Astrocyte of the cerebellum (primary cell): ENCODE data around the gene TCERG1L.

Experiments used
- DNase-seq: peaks from one replicate; pipeline ENCODE4 v3.0.0-alpha.2; 2011; ENCODE audit warnings: low read depth
- H3K4me3 ChIP-seq: 2 replicates; pipeline ENCODE4 v1.5.1; 2011; ENCODE audit warnings: mild to moderate bottlenecking, low read depth, low read length, moderate library complexity
- CTCF ChIP-seq: IDR thresholded peaks from 2 replicates; pipeline ENCODE4 v1.5.1; 2012; ENCODE audit warnings: low read length, low read depth, moderate library complexity, mild to moderate bottlenecking; ENCODE audit errors: missing control alignments
- in situ Hi-C: cut with HindIII; loops from 2 replicates; pipeline ENCODE4 v1.10.0; 2017; ENCODE audit warnings: low sequenced_read_pairs

TCERG1L gene

GRCh38 chr10:131205556-131205955, 106.0 kb downstream of the TCERG1L start:
- H3K4me3 ChIP-seq = no peak overlapping the region
- no peak for TF ChIP-seq CTCF
- DNase-seq = no peak
- in situ Hi-C loops = no loop called here

GRCh38 chr10:131204406-131205152, 106.9 kb downstream of the TCERG1L start:
- no peak for DNase-seq
- in situ Hi-C loops = no loop called here
- TF ChIP-seq CTCF = no peak
- no peak overlapping the region for H3K4me3 ChIP-seq

- no peak for TF ChIP-seq CTCF
- in situ Hi-C loops = no loop called here
- H3K4me3 ChIP-seq = no peak overlapping the region
- no peak for DNase-seq
Observed at GRCh38 chr10:131203456-131204357, 107.8 kb downstream of the TCERG1L start.

- no peak for DNase-seq
- no peak overlapping the region for H3K4me3 ChIP-seq
- in situ Hi-C loops = no loop called here
- TF ChIP-seq CTCF = no peak
Observed at GRCh38 chr10:131202990-131203389, 108.5 kb downstream of the TCERG1L start.

GRCh38 chr10:131201741-131202515, 109.6 kb downstream of the TCERG1L start:
- DNase-seq = no peak
- no peak for TF ChIP-seq CTCF
- in situ Hi-C loops = no loop called here
- no peak overlapping the region for H3K4me3 ChIP-seq

- DNase-seq = no peak
- no peak overlapping the region for H3K4me3 ChIP-seq
- in situ Hi-C loops = no loop called here
- no peak for TF ChIP-seq CTCF
Observed at GRCh38 chr10:131200856-131201470, 110.6 kb downstream of the TCERG1L start.
